COLO829 (cell line): ENCODE data around the gene CCT6A.
A peak's percentile ranks its signal among the peaks of the same experiment; 100 is the strongest.
"Not testable (repeated sequence)": the region's sequence is repeated elsewhere in the genome, so short reads cannot be mapped to it uniquely, and the experiment has no call there.

Source experiments
- DNase-seq: peaks from one replicate; pipeline ENCODE4 v3.0.0; 2012; ENCODE audit warnings: low spot score

CCT6A gene

GRCh38 chr7:56099653-56100052 lies 48.1 kb downstream of the CCT6A start:
- no peak for DNase-seq

GRCh38 chr7:56104138-56104537 lies 52.6 kb downstream of the CCT6A start:
- not testable (repeated sequence) for DNase-seq

- no peak for DNase-seq
Measured at GRCh38 chr7:56105508-56105907, 53.9 kb downstream of the CCT6A start.

- DNase-seq = peak; percentile 99
Measured at GRCh38 chr7:56106108-56107073, 54.8 kb downstream of the CCT6A start, which contains the start of gene CHCHD2. TSS of gene CHCHD2 (minus strand) at chr7:56106476. CDS start at chr7:56106413, 63 bp downstream.

GRCh38 chr7:56107954-56108258 lies 56.3 kb downstream of the CCT6A start:
- DNase-seq = no peak

- no peak for DNase-seq
Measured at GRCh38 chr7:56110611-56111010, 59.0 kb downstream of the CCT6A start.

GRCh38 chr7:56112244-56112643 lies 60.7 kb downstream of the CCT6A start:
- DNase-seq = not testable (repeated sequence)
